HepG2 (cell line): ENCODE results near the gene GPR25. TPM values are rescaled to one million over a fixed set of nuclear protein-coding genes. Genes with fewer than 3 reads are reported as not detected.

Source experiments
- AKAP8 ChIP-seq: sonication (generic); formaldehyde crosslinking; IDR thresholded peaks from 2 replicates; pipeline ENCODE4 v1.5.1; 2020; ENCODE audit warnings: mild to moderate bottlenecking, missing genetic modification reagents
- EP300 ChIP-seq, 3 experiments: sonication (generic) in 1 of 3; formaldehyde crosslinking in 1 of 3; IDR thresholded peaks; 2 replicates each; pipeline versions ENCODE4 v1.5.1 to v1.6.1; 2011 to 2020; ENCODE audit warnings: low read depth in 2 of 3, low read length in 2 of 3, borderline replicate concordance in 1 of 3, improper control_type of control experiment in 1 of 3, mild to moderate bottlenecking in 1 of 3, missing genetic modification reagents in 1 of 3, moderate library complexity in 1 of 3
- ESRRA ChIP-seq: sonication (generic); formaldehyde crosslinking; IDR thresholded peaks from 2 replicates; pipeline ENCODE4 v1.5.1; 2020; ENCODE audit warnings: mild to moderate bottlenecking, low read depth, missing genetic modification reagents
- FOSL2 ChIP-seq: sonication (generic); formaldehyde crosslinking; IDR thresholded peaks from 2 replicates; pipeline ENCODE4 v1.4.0; 2020; ENCODE audit warnings: missing genetic modification reagents
- HNF1A ChIP-seq, 2 experiments: sonication (generic) in 1 of 2; formaldehyde crosslinking in 1 of 2; IDR thresholded peaks; 2 replicates each; pipeline versions ENCODE4 v1.4.0 to v1.6.1; 2016 to 2020; ENCODE audit warnings: borderline replicate concordance in 1 of 2, low read depth in 1 of 2, mild to moderate bottlenecking in 1 of 2, missing genetic modification reagents in 1 of 2
- ISL2 ChIP-seq: sonication (generic); formaldehyde crosslinking; IDR thresholded peaks from 2 replicates; pipeline ENCODE4 v1.5.0; 2020; ENCODE audit warnings: missing genetic modification reagents
- PTBP1 ChIP-seq: fragments of 200-400 bp; formaldehyde crosslinking; IDR thresholded peaks from 2 replicates; pipeline ENCODE4 v1.6.1; 2018; ENCODE audit warnings: low read length, low read depth; ENCODE audit not compliant: poor library complexity, severe bottlenecking
- RFXAP ChIP-seq: sonication (generic); formaldehyde crosslinking; IDR thresholded peaks from 2 replicates; pipeline ENCODE4 v1.4.0; 2020; ENCODE audit warnings: missing genetic modification reagents, borderline replicate concordance
- SRSF1 ChIP-seq: fragments of 200-400 bp; formaldehyde crosslinking; optimal IDR thresholded peaks from 2 replicates; pipeline ENCODE3; 2017; ENCODE audit warnings: mild to moderate bottlenecking, low read depth, low read length, moderate library complexity
- TIGD3 ChIP-seq: sonication (generic); formaldehyde crosslinking; IDR thresholded peaks from 2 replicates; pipeline ENCODE4 v1.5.1; 2020; ENCODE audit warnings: mild to moderate bottlenecking, missing genetic modification reagents, borderline replicate concordance
- ZFY ChIP-seq: sonication (generic); formaldehyde crosslinking; IDR thresholded peaks from 2 replicates; pipeline ENCODE4 v1.4.0; 2020; ENCODE audit warnings: missing genetic modification reagents
- ZMYM4 ChIP-seq: sonication (generic); formaldehyde crosslinking; IDR thresholded peaks from 2 replicates; pipeline ENCODE4 v1.8.1; 2023; ENCODE audit warnings: mild to moderate bottlenecking, missing genetic modification reagents
- ZNF264 ChIP-seq: sonication (generic); formaldehyde crosslinking; IDR thresholded peaks from 2 replicates; pipeline ENCODE4 v1.4.0; 2020; ENCODE audit warnings: missing genetic modification reagents
- ZNF275 ChIP-seq: sonication (generic); formaldehyde crosslinking; IDR thresholded peaks from 2 replicates; pipeline ENCODE4 v1.8.0; 2022; ENCODE audit warnings: missing genetic modification reagents, mild to moderate bottlenecking, inconsistent platforms, borderline replicate concordance
- ZNF331 ChIP-seq: sonication (generic); formaldehyde crosslinking; IDR thresholded peaks from 2 replicates; pipeline ENCODE4 v1.4.0; 2020; ENCODE audit warnings: missing genetic modification reagents
- ZNF33B ChIP-seq: sonication (generic); formaldehyde crosslinking; IDR thresholded peaks from 2 replicates; pipeline ENCODE4 v1.5.1; 2020; ENCODE audit warnings: mild to moderate bottlenecking, missing genetic modification reagents
- ZNF687 ChIP-seq: sonication (generic); formaldehyde crosslinking; IDR thresholded peaks from 2 replicates; pipeline ENCODE4 v1.5.1; 2020; ENCODE audit warnings: mild to moderate bottlenecking, missing genetic modification reagents, moderate library complexity
- ZSCAN25 ChIP-seq: sonication (generic); formaldehyde crosslinking; IDR thresholded peaks from 2 replicates; pipeline ENCODE4 v1.8.0; 2022; ENCODE audit warnings: mild to moderate bottlenecking, missing genetic modification reagents
- polyA plus RNA-seq, 8 experiments: library from polyadenylated mRNA; depleted of rRNA in 3 of 8; stranded (reverse) in 7 of 8; unstranded in 1 of 8; fragments of >200 nt; fragmentation: Illumina TruSeq in 4 of 8; extraction: Trizol in 4 of 8; gene quantifications; 2 replicates each; pipeline versions ENCODE4 v1.2.1 to v1.2.3, GENCODE V29; 2011 to 2016; ENCODE audit warnings: low read depth in 4 of 8, missing spikeins in 1 of 8, mixed read lengths in 1 of 8; ENCODE audit not compliant: insufficient read depth in 1 of 8
- total RNA-seq, 5 experiments: library from RNA; depleted of rRNA; stranded (reverse); fragments of >200 nt; fragmentation: Illumina TruSeq; extraction: Trizol; gene quantifications; 2 replicates each; pipeline ENCODE4 v1.2.3, GENCODE V29; 2016; ENCODE audit warnings: low read depth in 1 of 5

GPR25 gene
- total and polyA plus RNA-seq, 2 of the 13 experiments (the other 11 are each of a cell fraction or from before 2014, with no cell fraction given), result not detected

GRCh38 chr1:200899451-200899915, 26.7 kb downstream of the GPR25 start (continued):
- TF ChIP-seq ZNF275 (CRISPR knock-in tag), result no peak
- TF ChIP-seq TIGD3 (CRISPR knock-in tag), result no peak
- TF ChIP-seq ZNF687 (CRISPR knock-in tag), result peak; percentile 90
- TF ChIP-seq ZSCAN25 (CRISPR knock-in tag), result 0 out of 2 replicates have a peak, but pooled peaks have one; percentile 43
- peak; percentile 52; the same call in 1 of the 2 replicates for TF ChIP-seq ZFY (CRISPR knock-in tag)
- TF ChIP-seq ZNF33B (CRISPR knock-in tag), result no peak
- no peak for TF ChIP-seq HNF1A (IDR thresholded peaks at IDR 0.05; ENCODE audit: low read depth)
- TF ChIP-seq HNF1A (CRISPR knock-in tag; IDR thresholded peaks at IDR 0.05; ENCODE audit: borderline replicate concordance), result peak; percentile 61; the same call in 1 of the 2 replicates
- TF ChIP-seq ZNF331, result peak; percentile 18; the same call in 1 of the 2 replicates
- TF ChIP-seq EP300 (IDR thresholded peaks at IDR 0.05; ENCODE audit: low read depth in 2 of 2, low read length in 2 of 2), result peak in 1 of 2 experiments; percentile 50; a peak in 2 of 4 replicates
- TF ChIP-seq EP300 (CRISPR knock-in tag; IDR thresholded peaks at IDR 0.05; ENCODE audit: borderline replicate concordance), result no peak
- TF ChIP-seq RFXAP (CRISPR knock-in tag), result peak; percentile 34; the same call in 1 of the 2 replicates
- peak; percentile 28; the same call in 1 of the 2 replicates for TF ChIP-seq ZMYM4
- TF ChIP-seq ESRRA (CRISPR knock-in tag), result peak; percentile 94
- TF ChIP-seq AKAP8 (CRISPR knock-in tag), result no peak
- TF ChIP-seq ISL2, result 0 out of 2 replicates have a peak, but pooled peaks have one; percentile 36
- peak; percentile 63 for TF ChIP-seq FOSL2 (CRISPR knock-in tag)
- TF ChIP-seq PTBP1, result no peak
- peak; percentile 42; the same call in 1 of the 2 replicates for TF ChIP-seq ZNF264 (CRISPR knock-in tag)
- TF ChIP-seq SRSF1, result no peak
